ENCODE results near the gene IPO9.

The IPO9 gene

DNA sequence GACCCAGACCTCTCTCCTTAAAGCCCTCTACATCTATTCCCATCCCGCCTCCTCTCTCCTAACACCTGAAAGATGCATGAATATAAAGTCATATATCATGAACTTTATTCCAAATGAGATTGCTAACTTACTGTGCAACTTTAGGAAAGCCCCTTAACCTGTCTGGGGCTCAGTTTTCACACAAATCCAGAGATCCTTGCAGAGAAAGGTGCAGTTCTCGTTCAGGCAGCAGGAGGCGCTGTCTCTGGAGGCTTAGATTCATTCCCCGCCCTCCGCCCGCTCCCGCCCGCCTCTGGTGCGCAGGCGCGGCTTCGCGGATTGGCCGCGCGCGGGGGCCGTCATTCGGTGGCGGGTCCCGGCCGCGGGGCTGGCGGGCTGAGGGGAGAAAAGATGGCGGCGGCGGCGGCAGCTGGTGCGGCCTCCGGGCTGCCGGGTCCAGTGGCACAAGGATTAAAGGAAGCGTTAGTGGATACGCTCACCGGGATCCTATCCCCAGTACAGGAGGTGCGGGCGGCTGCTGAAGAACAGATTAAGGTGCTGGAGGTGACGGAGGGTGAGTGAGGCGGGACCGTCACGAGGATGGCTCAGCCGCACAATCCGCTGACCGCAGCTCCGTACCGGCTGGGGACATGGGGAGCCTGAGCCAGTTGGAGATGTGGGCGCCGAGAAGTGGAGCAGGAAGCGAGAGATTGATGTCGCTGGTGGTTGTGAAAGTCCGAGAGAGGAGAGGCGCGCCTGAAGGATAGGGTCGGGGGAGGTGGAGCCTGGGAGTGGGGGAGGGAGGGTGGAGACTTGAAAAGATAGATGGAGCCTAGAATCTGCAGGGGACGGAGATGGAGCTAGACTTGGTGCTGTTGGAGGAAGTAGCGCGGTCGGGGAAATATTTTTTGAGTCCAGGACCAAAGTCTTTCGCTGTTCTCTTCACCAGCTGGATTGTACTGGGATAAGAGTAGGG, at the start of gene IPO9:
Gene IPO9, plus strand, starts transcription at position 338 of the 955 bp plus-strand sequence. Its CDS starts 53 bp downstream, at position 391.
- peak; percentile 99 for TF ChIP-seq CTCF (conservative IDR thresholded peaks at IDR 0.05)
- H3K27ac ChIP-seq, result peak within 1 kb of the TSS; percentile 84

GRCh38 chr1:201779351-201779880, 49.5 kb upstream of the IPO9 start:
- no peak overlapping the region for H3K27ac ChIP-seq
- no peak for TF ChIP-seq CTCF (conservative IDR thresholded peaks at IDR 0.05)

- no peak for TF ChIP-seq CTCF (conservative IDR thresholded peaks at IDR 0.05)
These were observed 48.0 kb upstream of the IPO9 start for GRCh38 chr1:201780952-201781351.

DNA sequence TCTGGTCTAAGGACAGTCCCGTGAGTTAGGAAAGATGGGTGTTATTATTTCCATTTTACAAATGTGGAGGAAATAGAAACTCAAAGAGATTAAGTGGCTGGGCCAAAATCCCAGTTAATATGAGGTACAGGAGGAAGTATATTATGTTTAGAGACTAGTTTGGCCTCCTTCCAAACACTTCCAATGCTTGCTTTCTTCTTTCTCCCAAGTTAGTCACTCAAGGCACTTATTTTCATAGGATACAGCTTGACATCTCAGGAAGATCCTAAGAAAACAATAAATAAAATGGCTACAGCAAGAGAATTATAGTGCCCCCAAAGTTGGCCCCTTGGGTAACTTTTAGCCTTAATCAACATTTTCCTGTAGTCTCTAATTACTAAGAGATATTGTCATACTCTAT, 47.5 kb upstream of the IPO9 start:
- no peak overlapping the region for H3K27ac ChIP-seq
- TF ChIP-seq CTCF (conservative IDR thresholded peaks at IDR 0.05), result no peak

More at GRCh38 chr1:201780952-201781351, 48.0 kb upstream of the IPO9 start:
- H3K27ac ChIP-seq, result no peak overlapping the region

DNA sequence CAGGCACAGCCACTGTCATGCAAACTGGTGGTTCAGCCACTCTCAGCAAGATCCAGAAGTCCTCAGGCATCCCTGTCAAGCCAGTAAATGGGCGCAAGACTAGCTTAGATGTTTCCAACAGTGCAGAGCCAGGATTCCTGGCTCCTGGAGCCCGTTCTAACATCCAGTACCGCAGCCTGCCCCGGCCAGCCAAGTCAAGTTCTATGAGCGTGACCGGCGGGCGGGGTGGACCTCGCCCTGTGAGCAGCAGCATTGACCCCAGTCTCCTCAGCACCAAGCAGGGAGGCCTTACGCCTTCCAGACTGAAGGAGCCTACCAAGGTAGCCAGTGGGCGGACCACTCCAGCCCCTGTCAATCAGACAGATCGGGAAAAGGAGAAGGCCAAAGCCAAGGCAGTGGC, 46.6 kb upstream of the IPO9 start:
- no peak for TF ChIP-seq CTCF (conservative IDR thresholded peaks at IDR 0.05)
- no peak overlapping the region for H3K27ac ChIP-seq

- no peak for TF ChIP-seq CTCF (conservative IDR thresholded peaks at IDR 0.05)
- H3K27ac ChIP-seq, result no peak overlapping the region
These were observed 45.9 kb upstream of the IPO9 start for GRCh38 chr1:201783058-201783457.

- no peak for TF ChIP-seq CTCF (conservative IDR thresholded peaks at IDR 0.05)
- no peak overlapping the region for H3K27ac ChIP-seq
These were observed 45.4 kb upstream of the IPO9 start for GRCh38 chr1:201783572-201783971.
